HuH-7 (cell line): ENCODE data around the gene ARL5B.
"Not testable (repeated sequence)": the region's sequence is repeated elsewhere in the genome, so short reads cannot be mapped to it uniquely, and the experiment has no call there.

Experiments
- DNase-seq: peaks from one replicate; pipeline ENCODE4 v3.0.0; 2011; ENCODE audit warnings: low spot score

The ARL5B gene

GRCh38 chr10:18659125-18659818 is at the start of gene ARL5B:
Gene ARL5B (plus strand): TSS chr10:18659431. CDS start chr10:18659638, 207 bp downstream.
- peak; percentile 92 for DNase-seq

GRCh38 chr10:18610517-18610916 is 48.7 kb upstream of the ARL5B start:
- DNase-seq, result peak; percentile 53

GRCh38 chr10:18611168-18611567 is 48.1 kb upstream of the ARL5B start:
- no peak for DNase-seq

GRCh38 chr10:18615618-18616017 is 43.6 kb upstream of the ARL5B start:
- peak; percentile 28 for DNase-seq

GRCh38 chr10:18616337-18616736 is 42.9 kb upstream of the ARL5B start:
- no peak for DNase-seq

- no peak for DNase-seq
Measured at GRCh38 chr10:18619016-18619415, 40.2 kb upstream of the ARL5B start.

GRCh38 chr10:18620856-18621255 is 38.4 kb upstream of the ARL5B start:
- no peak for DNase-seq

- DNase-seq, result not testable (repeated sequence)
Measured at GRCh38 chr10:18623671-18624070, 35.6 kb upstream of the ARL5B start.

GRCh38 chr10:18625886-18626285 is 33.3 kb upstream of the ARL5B start:
- DNase-seq, result no peak

GRCh38 chr10:18627452-18628018 is 31.7 kb upstream of the ARL5B start:
- DNase-seq, result not testable (repeated sequence)

- not testable (repeated sequence) for DNase-seq
Measured at GRCh38 chr10:18632500-18632899, 26.7 kb upstream of the ARL5B start.

GRCh38 chr10:18635995-18636394 is 23.2 kb upstream of the ARL5B start:
- DNase-seq, result no peak

GRCh38 chr10:18637400-18637799 is 21.8 kb upstream of the ARL5B start:
- DNase-seq, result not testable (repeated sequence)

- not testable (repeated sequence) for DNase-seq
Measured at GRCh38 chr10:18639719-18640118, 19.5 kb upstream of the ARL5B start.

GRCh38 chr10:18647151-18647550 is 12.1 kb upstream of the ARL5B start:
- DNase-seq, result no peak

- no peak for DNase-seq
Measured at GRCh38 chr10:18647945-18648344, 11.3 kb upstream of the ARL5B start.

GRCh38 chr10:18649364-18649959 is 9.8 kb upstream of the ARL5B start:
- DNase-seq, result no peak

GRCh38 chr10:18650404-18650997 is 8.7 kb upstream of the ARL5B start:
- DNase-seq, result no peak

GRCh38 chr10:18651324-18652007 is 7.8 kb upstream of the ARL5B start, which contains the start of gene NSUN6:
Gene NSUN6 (minus strand): TSS chr10:18651587. CDS start chr10:18651203, 384 bp downstream.
- peak; percentile 71 for DNase-seq

GRCh38 chr10:18653112-18653511 is 6.1 kb upstream of the ARL5B start:
- DNase-seq, result no peak

- no peak for DNase-seq
Measured at GRCh38 chr10:18656724-18657123, 2.5 kb upstream of the ARL5B start.
